ENCODE results near the gene THAP10.

Gene THAP10

DNA sequence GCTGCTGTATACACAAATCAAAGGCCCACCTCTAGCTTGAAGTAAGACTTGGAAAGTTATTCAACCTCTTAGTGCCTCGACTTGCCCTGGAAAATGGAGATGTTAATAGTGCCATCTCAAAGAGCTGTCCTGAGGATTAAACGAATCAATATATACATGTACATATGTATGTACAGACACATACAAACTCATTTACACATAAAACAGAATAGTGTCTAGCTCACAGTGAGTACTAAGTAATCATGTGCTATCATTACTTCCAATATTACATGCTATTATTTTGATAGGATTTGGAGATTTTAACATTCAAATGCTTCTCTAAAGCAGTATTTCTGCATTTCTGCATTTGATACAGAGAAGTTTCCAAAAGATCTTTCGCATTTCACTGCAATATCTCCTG is 58.8 kb downstream of the THAP10 start:
- H3K27ac ChIP-seq (ENCODE audit: extremely low read depth, low read depth, low read length), result peak overlapping the region; percentile 91
- CTCF ChIA-PET, result interaction anchor here (1.5 to 5.6 kb wide), 2 partner anchors 8 to 41 kb away, joined by 8 to 34 read pairs; no protein-coding TSS in a partner anchor
- no peak for TF ChIP-seq ZNF114 (tag by site-specific recombination; IDR thresholded peaks at IDR 0.05)
- TF ChIP-seq MYNN (tag by site-specific recombination; IDR thresholded peaks at IDR 0.05; ENCODE audit: borderline replicate concordance), result peak; percentile 78

DNA sequence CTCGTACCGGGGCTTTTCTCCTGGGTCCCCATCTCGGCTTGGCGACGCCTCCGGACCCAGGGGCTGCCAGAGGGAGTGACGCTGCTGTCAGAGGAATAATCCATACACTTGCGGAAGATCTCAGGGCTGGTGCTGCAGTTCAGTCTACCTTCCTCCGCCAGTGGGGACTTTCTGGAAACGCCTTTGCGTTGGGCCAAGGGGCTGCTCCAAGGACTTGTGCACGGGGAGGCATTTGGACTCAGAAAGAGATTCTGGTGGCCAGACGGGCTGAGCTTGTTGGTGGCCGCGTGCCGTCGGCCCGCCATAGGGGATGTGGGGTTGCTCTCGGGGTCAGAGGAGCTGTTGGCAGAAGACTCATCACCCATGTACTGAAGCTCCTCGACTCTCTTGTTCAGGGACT is 60.1 kb downstream of the THAP10 start:
- ChIA-PET POLR2A (no interaction called here), CTCF (interaction anchor here (0.5 to 1.1 kb wide), 3 partner anchors 9 to 110 kb away, joined by 3 read pairs; no protein-coding TSS in a partner anchor)
- no peak overlapping the region for H3K27ac ChIP-seq (ENCODE audit: extremely low read depth, low read depth, low read length)
- peaks cover 7 to 53% of the 10 kb centered on the region in 2 experiments; a peak in 2 of 3 replicates for H3K36me3 ChIP-seq (ENCODE audit: control insufficient read depth in 2 of 2, insufficient read depth in 1 of 2, low read length in 2 of 2)
- H3K4me1 ChIP-seq (ENCODE audit: control insufficient read depth, insufficient read depth, low read length), result peaks cover 17% of the 10 kb centered on the region
- no peak overlapping the region for H3K4me3 ChIP-seq (ENCODE audit: low read depth, low read length)
- no peak for TF ChIP-seq ZNF549 (tag by site-specific recombination; IDR thresholded peaks at IDR 0.05)
- no peak for TF ChIP-seq ZNF366 (tag by site-specific recombination; conservative IDR thresholded peaks at IDR 0.05)
- TF ChIP-seq ZBTB17 (tag by site-specific recombination; IDR thresholded peaks at IDR 0.05), result no peak
- TF ChIP-seq YY2 (tag by site-specific recombination; IDR thresholded peaks at IDR 0.05), result no peak
- no peak for TF ChIP-seq ZNF530 (tag by site-specific recombination; IDR thresholded peaks at IDR 0.05; ENCODE audit: low read depth)
- TF ChIP-seq, protein P1, sequence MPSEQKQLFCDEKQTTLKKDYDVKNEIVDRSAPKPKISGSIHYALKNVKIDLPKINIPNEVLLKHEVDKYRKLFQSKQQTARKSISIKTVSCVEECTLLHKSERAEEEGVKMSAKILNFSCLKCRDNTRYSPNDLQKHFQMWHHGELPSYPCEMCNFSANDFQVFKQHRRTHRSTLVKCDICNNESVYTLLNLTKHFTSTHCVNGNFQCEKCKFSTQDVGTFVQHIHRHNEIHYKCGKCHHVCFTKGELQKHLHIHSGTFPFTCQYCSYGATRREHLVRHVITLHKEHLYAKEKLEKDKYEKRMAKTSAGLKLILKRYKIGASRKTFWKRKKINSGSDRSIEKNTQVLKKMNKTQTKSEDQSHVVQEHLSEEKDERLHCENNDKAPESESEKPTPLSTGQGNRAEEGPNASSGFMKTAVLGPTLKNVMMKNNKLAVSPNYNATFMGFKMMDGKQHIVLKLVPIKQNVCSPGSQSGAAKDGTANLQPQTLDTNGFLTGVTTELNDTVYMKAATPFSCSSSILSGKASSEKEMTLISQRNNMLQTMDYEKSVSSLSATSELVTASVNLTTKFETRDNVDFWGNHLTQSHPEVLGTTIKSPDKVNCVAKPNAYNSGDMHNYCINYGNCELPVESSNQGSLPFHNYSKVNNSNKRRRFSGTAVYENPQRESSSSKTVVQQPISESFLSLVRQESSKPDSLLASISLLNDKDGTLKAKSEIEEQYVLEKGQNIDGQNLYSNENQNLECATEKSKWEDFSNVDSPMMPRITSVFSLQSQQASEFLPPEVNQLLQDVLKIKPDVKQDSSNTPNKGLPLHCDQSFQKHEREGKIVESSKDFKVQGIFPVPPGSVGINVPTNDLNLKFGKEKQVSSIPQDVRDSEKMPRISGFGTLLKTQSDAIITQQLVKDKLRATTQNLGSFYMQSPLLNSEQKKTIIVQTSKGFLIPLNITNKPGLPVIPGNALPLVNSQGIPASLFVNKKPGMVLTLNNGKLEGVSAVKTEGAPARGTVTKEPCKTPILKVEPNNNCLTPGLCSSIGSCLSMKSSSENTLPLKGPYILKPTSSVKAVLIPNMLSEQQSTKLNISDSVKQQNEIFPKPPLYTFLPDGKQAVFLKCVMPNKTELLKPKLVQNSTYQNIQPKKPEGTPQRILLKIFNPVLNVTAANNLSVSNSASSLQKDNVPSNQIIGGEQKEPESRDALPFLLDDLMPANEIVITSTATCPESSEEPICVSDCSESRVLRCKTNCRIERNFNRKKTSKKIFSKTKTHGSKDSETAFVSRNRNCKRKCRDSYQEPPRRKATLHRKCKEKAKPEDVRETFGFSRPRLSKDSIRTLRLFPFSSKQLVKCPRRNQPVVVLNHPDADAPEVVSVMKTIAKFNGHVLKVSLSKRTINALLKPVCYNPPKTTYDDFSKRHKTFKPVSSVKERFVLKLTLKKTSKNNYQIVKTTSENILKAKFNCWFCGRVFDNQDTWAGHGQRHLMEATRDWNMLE (tag by site-specific recombination; conservative IDR thresholded peaks at IDR 0.05; ENCODE audit: low read depth), result no peak
- TF ChIP-seq BCL11A (tag by site-specific recombination; IDR thresholded peaks at IDR 0.05; ENCODE audit: low read depth), result no peak
- no peak for TF ChIP-seq ZNF221 (tag by site-specific recombination; IDR thresholded peaks at IDR 0.05; ENCODE audit: borderline replicate concordance)
- no peak for TF ChIP-seq ZNF658 (tag by site-specific recombination; IDR thresholded peaks at IDR 0.05)
- no peak for TF ChIP-seq ZNF16 (tag by site-specific recombination; IDR thresholded peaks at IDR 0.05; ENCODE audit: low read depth)
- TF ChIP-seq, protein P2, sequence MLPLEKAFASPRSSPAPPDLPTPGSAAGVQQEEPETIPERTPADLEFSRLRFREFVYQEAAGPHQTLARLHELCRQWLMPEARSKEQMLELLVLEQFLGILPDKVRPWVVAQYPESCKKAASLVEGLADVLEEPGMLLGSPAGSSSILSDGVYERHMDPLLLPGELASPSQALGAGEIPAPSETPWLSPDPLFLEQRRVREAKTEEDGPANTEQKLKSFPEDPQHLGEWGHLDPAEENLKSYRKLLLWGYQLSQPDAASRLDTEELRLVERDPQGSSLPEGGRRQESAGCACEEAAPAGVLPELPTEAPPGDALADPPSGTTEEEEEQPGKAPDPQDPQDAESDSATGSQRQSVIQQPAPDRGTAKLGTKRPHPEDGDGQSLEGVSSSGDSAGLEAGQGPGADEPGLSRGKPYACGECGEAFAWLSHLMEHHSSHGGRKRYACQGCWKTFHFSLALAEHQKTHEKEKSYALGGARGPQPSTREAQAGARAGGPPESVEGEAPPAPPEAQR (tag by site-specific recombination; IDR thresholded peaks at IDR 0.05), result no peak
- TF ChIP-seq ZNF133 (tag by site-specific recombination; IDR thresholded peaks at IDR 0.05), result no peak
- TF ChIP-seq ZSCAN23 (tag by site-specific recombination; IDR thresholded peaks at IDR 0.05), result no peak
- no peak for TF ChIP-seq ZNF501 (tag by site-specific recombination; IDR thresholded peaks at IDR 0.05)
- no peak for TF ChIP-seq ZBTB7A (tag by site-specific recombination; IDR thresholded peaks at IDR 0.05; ENCODE audit: low read depth)
- TF ChIP-seq ZNF707 (tag by site-specific recombination; IDR thresholded peaks at IDR 0.05), result no peak
- TF ChIP-seq, protein P3, sequence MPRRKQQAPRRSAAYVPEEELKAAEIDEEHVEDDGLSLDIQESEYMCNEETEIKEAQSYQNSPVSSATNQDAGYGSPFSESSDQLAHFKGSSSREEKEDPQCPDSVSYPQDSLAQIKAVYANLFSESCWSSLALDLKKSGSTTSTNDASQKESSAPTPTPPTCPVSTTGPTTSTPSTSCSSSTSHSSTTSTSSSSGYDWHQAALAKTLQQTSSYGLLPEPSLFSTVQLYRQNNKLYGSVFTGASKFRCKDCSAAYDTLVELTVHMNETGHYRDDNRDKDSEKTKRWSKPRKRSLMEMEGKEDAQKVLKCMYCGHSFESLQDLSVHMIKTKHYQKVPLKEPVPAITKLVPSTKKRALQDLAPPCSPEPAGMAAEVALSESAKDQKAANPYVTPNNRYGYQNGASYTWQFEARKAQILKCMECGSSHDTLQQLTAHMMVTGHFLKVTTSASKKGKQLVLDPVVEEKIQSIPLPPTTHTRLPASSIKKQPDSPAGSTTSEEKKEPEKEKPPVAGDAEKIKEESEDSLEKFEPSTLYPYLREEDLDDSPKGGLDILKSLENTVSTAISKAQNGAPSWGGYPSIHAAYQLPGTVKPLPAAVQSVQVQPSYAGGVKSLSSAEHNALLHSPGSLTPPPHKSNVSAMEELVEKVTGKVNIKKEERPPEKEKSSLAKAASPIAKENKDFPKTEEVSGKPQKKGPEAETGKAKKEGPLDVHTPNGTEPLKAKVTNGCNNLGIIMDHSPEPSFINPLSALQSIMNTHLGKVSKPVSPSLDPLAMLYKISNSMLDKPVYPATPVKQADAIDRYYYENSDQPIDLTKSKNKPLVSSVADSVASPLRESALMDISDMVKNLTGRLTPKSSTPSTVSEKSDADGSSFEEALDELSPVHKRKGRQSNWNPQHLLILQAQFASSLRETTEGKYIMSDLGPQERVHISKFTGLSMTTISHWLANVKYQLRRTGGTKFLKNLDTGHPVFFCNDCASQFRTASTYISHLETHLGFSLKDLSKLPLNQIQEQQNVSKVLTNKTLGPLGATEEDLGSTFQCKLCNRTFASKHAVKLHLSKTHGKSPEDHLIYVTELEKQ (tag by site-specific recombination; IDR thresholded peaks at IDR 0.05; ENCODE audit: borderline replicate concordance), result no peak
- no peak for TF ChIP-seq ZFP3 (tag by site-specific recombination; IDR thresholded peaks at IDR 0.05; ENCODE audit: low read depth)
- H3K9me3 ChIP-seq (ENCODE audit: control insufficient read depth, insufficient read depth, low read depth, low read length), result no peaks in the 10 kb centered on the region

More for the DNA sequence above, 58.8 kb downstream of the THAP10 start:
- Histone ChIP-seq H3K36me3 (ENCODE audit: control insufficient read depth in 2 of 2, insufficient read depth in 1 of 2, low read length in 2 of 2) (peaks cover 7 to 53% of the 10 kb centered on the region in 2 experiments; a peak in 2 of 3 replicates), H3K4me3 (ENCODE audit: low read depth, low read length) (no peak overlapping the region), H3K4me1 (ENCODE audit: control insufficient read depth, insufficient read depth, low read length) (peaks cover 17% of the 10 kb centered on the region), H3K9me3 (ENCODE audit: control insufficient read depth, insufficient read depth, low read depth, low read length) (no peaks in the 10 kb centered on the region)
- POLR2A ChIA-PET, result interaction anchor here (0.6 to 1.6 kb wide), 3 partner anchors 21 to 461 kb away, joined by 3 to 8 read pairs (median 3); partner anchors contain the start of gene LARP6
